Thoracic aorta endothelial cell (primary cell): ENCODE measurements around the gene DEFB131B. TPM values are rescaled to one million over a fixed set of nuclear protein-coding genes. Genes with fewer than 3 reads are reported as not detected.

ENCODE experiments used
- small RNA-seq: library from RNA; depleted of rRNA; stranded (forward); fragments of <200 nt; gene quantifications from one replicate; pipeline ENCODE3, GENCODE V24; 2012
- total RNA-seq: library from RNA; depleted of rRNA; stranded (reverse); fragments of >200 nt; gene quantifications from 2 replicates; pipeline ENCODE4 v1.2.3, GENCODE V29; 2012

DEFB131B gene
- total RNA-seq = not detected in 2 replicates

DNA sequence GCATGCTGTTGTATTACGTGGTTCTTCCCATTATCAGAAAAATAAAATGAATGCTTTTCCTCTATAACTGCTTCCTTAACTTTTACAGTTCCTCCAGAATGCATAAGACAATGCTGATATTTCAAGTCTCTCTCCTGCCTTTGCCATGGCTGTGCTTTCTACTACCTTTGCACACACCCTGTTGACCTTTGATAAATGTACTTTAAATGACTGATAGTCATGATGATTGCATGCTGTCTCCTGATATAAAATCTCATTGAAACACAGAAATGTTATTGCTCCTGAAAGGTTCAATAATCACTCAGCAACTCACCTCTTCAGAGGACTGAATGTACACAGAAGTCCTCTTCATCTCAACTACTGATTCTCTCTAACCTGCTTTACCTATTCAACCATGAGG is at the start of gene DEFB131B:
Gene DEFB131B, plus strand, starts transcription at position 395 of the 400 bp plus-strand sequence. Its CDS starts 0 bp downstream, at position 395.

DNA sequence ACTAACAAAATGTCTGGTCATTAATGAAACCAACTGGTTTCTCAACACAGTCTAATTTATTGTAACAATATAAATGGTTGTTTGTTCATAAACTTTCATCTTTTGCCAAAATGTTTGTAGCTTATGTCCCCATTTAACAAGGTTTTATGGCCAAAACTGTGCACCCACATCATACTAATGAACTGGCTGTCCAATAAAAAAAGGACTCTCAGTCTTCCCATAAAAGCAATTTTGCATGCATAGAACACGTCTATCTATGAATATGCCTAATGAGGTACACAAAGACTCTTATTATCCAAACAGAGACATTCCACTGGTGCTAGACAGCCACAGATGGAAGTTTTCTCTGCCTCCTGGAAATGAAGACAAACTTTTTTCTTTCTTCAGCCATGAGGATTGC is 45.4 kb upstream of the DEFB131B start, which contains the start of gene DEFB108B:
Gene DEFB108B, plus strand, starts transcription at position 390 of the 400 bp plus-strand sequence. Its CDS starts 0 bp downstream, at position 390.

GRCh38 chr11:71927820-71928736 is 49.8 kb downstream of the DEFB131B start, which contains the start of gene XNDC1N:
TSS of gene XNDC1N (minus strand) at chr11:71928594. CDS start at chr11:71923353, 5,241 bp downstream.

DNA sequence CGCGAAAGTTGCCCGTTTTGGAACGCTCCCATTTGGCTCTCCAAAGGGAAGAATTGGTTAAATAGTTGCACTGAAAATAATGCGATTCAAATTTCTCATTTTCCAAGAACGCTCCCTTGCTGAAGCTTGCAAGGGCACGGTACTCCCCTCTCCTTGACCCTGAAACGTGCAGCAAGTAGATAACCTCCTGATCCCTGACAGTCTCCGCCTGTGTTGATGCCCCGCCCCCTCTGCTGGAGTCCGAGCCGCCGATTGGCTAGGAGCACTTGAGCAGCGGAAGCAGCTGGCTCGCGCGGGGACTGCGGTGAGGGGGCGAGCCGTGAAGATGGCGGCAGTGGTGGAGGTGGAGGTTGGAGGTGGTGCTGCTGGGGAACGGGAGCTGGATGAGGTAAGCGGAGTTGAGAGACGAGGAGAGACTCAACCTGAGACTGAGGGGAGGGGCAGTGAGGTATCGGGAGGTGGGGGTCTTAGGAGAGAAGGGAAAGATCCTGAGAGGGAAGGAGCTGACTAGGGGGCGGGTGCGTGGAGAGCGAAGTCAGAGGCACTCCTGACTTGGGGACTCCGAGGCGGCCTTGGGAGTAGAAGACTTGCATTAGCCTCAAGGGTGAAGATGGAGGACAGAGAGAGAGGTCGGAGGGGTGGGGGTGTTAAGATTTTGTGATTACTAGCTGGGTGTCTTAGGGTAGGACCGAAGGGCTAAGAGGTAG is 50.6 kb downstream of the DEFB131B start, which contains the start of gene RNF121:
Gene RNF121, plus strand, starts transcription at position 310 of the 707 bp plus-strand sequence. Its CDS starts 16 bp downstream, at position 326.

Small RNA genes lying within 50 kb of the gene (small RNA-seq; reads per million reads assigned to genes)
- not detected for gene RNA5SP342

Other genes with a start within 250 kb of the DEFB131B start
- gene DEFB108B, start 45.3 kb upstream of the DEFB131B start, total RNA-seq = not detected in 2 replicates
- 11.8 and 12.5 TPM in 2 replicates for gene XNDC1N, start 50.1 kb downstream of the DEFB131B start, total RNA-seq
- 52.1 and 58.2 TPM in 2 replicates for gene RNF121, start 50.6 kb downstream of the DEFB131B start, total RNA-seq
- 9.4 and 13.5 TPM in 2 replicates for gene IL18BP, start 120.5 kb downstream of the DEFB131B start, total RNA-seq
- 149 and 164 TPM in 2 replicates for gene NUMA1, start 202.1 kb downstream of the DEFB131B start, total RNA-seq
- gene LRRC51, start 202.4 kb downstream of the DEFB131B start, total RNA-seq = 1.5 and 2.2 TPM in 2 replicates
- 88.6 and 90.2 TPM in 2 replicates for gene LAMTOR1, start 224.8 kb downstream of the DEFB131B start, total RNA-seq
- 0.22 TPM in 1 of 2 replicates, not detected in the other for gene TOMT, start 227.5 kb downstream of the DEFB131B start, total RNA-seq
- gene ANAPC15, start 234.2 kb downstream of the DEFB131B start, total RNA-seq = 34.2 and 35.5 TPM in 2 replicates